A673 (cell line): Measurements from ENCODE around the gene SGCD. TPM values are rescaled to one million over a fixed set of nuclear protein-coding genes. Genes with fewer than 3 reads are reported as not detected.

Source experiments
- BruUV-seq: library from RNA; stranded (reverse); fragments of 400-500 nt; replicated peaks from 2 replicates; lab custom pipeline; 2021; lab: Mats Ljungman, UMichigan
- CTCF ChIA-PET: fragments of 300-600 bp; sonication (Branson Sonifier 250); formaldehyde crosslinking; loops from one replicate; lab custom pipeline; 2022; ENCODE audit warnings: antibody characterized with exemption; lab: Charles Lee
- POLR2A ChIA-PET: fragments of 300-600 bp; sonication (Branson Sonifier 250); formaldehyde crosslinking; loops from one replicate; lab custom pipeline; 2022; ENCODE audit warnings: antibody characterized with exemption; ENCODE audit not compliant: low non-redundant PET; lab: Charles Lee
- DNase-seq: peaks from one replicate; pipeline ENCODE4 v3.0.0-alpha.2; 2015; ENCODE audit warnings: low spot score
- H3K27ac ChIP-seq: fragments of 200-600 bp; sonication (generic); 2 replicates; pipeline ENCODE4 v1.5.1; 2016; ENCODE audit warnings: mixed run types, low read depth, mild to moderate bottlenecking, mixed read lengths, antibody characterized with exemption, low read length; ENCODE audit not compliant: poor library complexity, severe bottlenecking
- H3K27me3 ChIP-seq: fragments of 200-600 bp; sonication (generic); replicated peaks from 2 replicates; pipeline ENCODE4 v1.6.1; 2017; ENCODE audit warnings: mixed run types, low read depth, mild to moderate bottlenecking, mixed read lengths, antibody characterized with exemption, low read length; ENCODE audit not compliant: insufficient read depth, poor library complexity
- H3K36me3 ChIP-seq: fragments of 200-600 bp; sonication (generic); 2 replicates; pipeline ENCODE4 v1.6.1; 2016; ENCODE audit warnings: mixed run types, mild to moderate bottlenecking, mixed read lengths, antibody characterized with exemption, low read length; ENCODE audit not compliant: insufficient read depth, poor library complexity, severe bottlenecking
- H3K4me1 ChIP-seq: fragments of 200-600 bp; sonication (generic); 2 replicates; pipeline ENCODE4 v1.6.1; 2017; ENCODE audit warnings: mixed run types, mild to moderate bottlenecking, mixed read lengths, antibody characterized with exemption, low read length; ENCODE audit not compliant: insufficient read depth, poor library complexity, severe bottlenecking
- H3K4me3 ChIP-seq: fragments of 200-600 bp; sonication (generic); 2 replicates; pipeline ENCODE4 v1.5.1; 2016; ENCODE audit warnings: low read depth, mixed run types, mild to moderate bottlenecking, mixed read lengths, low read length; ENCODE audit not compliant: poor library complexity, severe bottlenecking
- H3K9me3 ChIP-seq: fragments of 200-600 bp; sonication (generic); 2 replicates; pipeline ENCODE4 v1.6.1; 2016; ENCODE audit warnings: mixed run types, low read depth, mild to moderate bottlenecking, mixed read lengths, antibody characterized with exemption, low read length; ENCODE audit not compliant: poor library complexity, severe bottlenecking
- CTCF ChIP-seq: fragments of 300-800, 200-600 bp; sonication (generic); conservative IDR thresholded peaks from 2 replicates; pipeline ENCODE4 v1.5.1; 2017; ENCODE audit warnings: low read depth, mild to moderate bottlenecking, antibody characterized with exemption, low read length, moderate library complexity, mixed read lengths
- EZH2 ChIP-seq: fragments of 200-600 bp; sonication (generic); IDR thresholded peaks from 2 replicates; pipeline ENCODE4 v1.6.1; 2017; ENCODE audit warnings: borderline replicate concordance, low read depth, mild to moderate bottlenecking, mixed read lengths, antibody characterized with exemption, low read length; ENCODE audit not compliant: poor library complexity, severe bottlenecking
- intact Hi-C: fragments of 100-400 bp; cut with micrococcal nuclease; formaldehyde crosslinking; loops from one replicate; pipeline ENCODE4 v1.10.0; 2022; ENCODE audit not compliant: unreplicated experiment
- total RNA-seq: library from RNA; stranded (reverse); gene quantifications from 2 replicates; pipeline ENCODE4 v1.2.3, GENCODE V29; 2021

Gene SGCD
- total RNA-seq, 1 experiment from 2014 or later, result 0.17 TPM

DNA sequence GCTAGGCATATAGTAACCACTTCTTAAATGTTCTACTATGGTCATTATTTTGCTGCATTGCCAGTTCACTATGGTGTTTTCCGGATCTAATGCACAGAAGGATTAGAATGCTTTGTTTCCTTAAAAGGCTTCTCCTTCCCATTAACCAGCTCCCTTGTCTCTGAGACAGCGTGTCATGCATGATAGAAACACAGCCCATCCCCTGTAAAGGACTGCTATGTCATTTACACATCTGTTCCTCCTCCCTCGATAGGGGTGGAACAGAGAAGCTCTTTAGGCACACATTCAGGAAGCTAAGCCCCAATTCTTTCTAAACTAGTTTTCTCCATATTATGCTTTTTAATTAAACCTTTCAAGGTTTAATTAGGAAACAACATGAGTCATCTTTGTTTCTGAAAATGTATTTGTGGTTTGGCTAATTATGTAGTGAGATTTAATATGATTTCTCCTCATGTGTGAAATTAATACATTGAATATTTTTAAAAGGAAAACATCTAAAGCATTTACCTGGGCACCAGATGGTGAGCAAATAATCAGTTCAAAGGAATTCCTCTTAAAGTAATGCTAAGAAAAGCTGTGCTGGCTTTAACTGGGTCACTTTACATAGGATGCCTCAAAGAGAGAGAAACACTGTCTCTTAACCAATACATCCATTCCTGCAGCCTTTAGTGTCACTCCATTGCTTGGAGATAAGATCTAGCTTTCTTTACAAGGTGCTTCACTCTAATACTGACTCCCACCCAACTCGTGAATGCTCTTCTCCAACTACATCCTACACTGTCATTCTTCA is 389.8 kb downstream of the SGCD start:
- BruUV-seq, result no TSS peak
- intact Hi-C loops, result no loop called here
- H3K27me3 ChIP-seq, result no peaks in the 10 kb centered on the region
- no peaks in the 10 kb centered on the region for H3K9me3 ChIP-seq
- TF ChIP-seq EZH2, result no peak
- TF ChIP-seq CTCF, result no peak
- ChIA-PET POLR2A (no interaction called here), CTCF (no interaction called here)
- DNase-seq, result no peak
- H3K27ac ChIP-seq, result no peak overlapping the region
- H3K36me3 ChIP-seq, result no peaks in the 10 kb centered on the region
- H3K4me1 ChIP-seq, result no peaks in the 10 kb centered on the region
- no peak overlapping the region for H3K4me3 ChIP-seq

DNA sequence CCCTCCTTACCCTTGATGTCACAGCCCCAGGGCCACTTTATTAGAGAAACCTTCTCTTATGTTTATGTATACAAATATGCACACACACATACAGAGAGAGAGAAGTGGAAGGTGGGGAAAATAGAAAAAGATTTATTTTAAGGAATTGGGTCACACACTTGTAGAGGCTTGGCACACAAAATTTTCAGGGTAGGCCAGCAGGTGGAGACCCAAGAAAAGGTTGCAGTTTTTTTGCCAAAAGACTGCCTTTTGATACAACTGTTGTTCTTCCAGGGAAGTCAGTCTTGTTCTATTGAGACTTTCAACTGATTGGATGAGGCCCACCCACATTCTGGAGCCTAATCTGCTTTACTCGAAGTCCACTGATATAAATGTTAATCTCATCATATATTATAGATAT is 392.0 kb downstream of the SGCD start:
- TF ChIP-seq EZH2 (no peak), CTCF (no peak)
- ChIA-PET CTCF (no interaction called here), POLR2A (no interaction called here)
- no peaks in the 10 kb centered on the region for H3K4me1 ChIP-seq
- H3K27ac ChIP-seq, result no peak overlapping the region
- H3K27me3 ChIP-seq, result no peaks in the 10 kb centered on the region
- no TSS peak for BruUV-seq
- H3K4me3 ChIP-seq, result no peak overlapping the region
- H3K36me3 ChIP-seq, result no peaks in the 10 kb centered on the region
- intact Hi-C loops, result no loop called here
- DNase-seq, result no peak
- H3K9me3 ChIP-seq, result no peaks in the 10 kb centered on the region

DNA sequence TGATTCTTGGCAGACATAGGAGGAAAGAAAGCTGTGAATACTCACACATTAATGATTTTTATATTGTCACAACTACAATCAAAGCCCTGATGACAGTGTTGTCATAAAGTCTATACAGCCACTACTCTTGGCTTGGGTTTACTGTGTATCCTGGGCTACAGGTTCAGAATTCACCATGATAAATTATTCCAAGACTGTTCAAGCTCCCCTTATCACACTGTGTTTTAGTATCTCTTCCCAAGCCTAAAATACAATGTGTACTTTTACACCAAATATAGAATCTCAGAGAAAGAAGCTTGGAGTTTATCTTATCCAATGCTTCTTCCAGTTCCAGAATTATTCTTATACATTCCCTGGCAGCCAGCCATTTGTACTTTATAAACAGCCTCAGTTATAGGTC is 395.4 kb downstream of the SGCD start:
- Histone ChIP-seq H3K27me3 (no peaks in the 10 kb centered on the region), H3K27ac (no peak overlapping the region), H3K4me1 (no peaks in the 10 kb centered on the region), H3K9me3 (no peaks in the 10 kb centered on the region), H3K36me3 (no peaks in the 10 kb centered on the region), H3K4me3 (no peak overlapping the region)
- ChIA-PET POLR2A (no interaction called here), CTCF (no interaction called here)
- DNase-seq, result no peak
- no peak for TF ChIP-seq EZH2
- TF ChIP-seq CTCF, result no peak
- intact Hi-C loops, result no loop called here
- no TSS peak for BruUV-seq
